HG02678 (cell line): Measurements from ENCODE around the gene F11.
"Not testable (repeated sequence)": the region's sequence is repeated elsewhere in the genome, so short reads cannot be mapped to it uniquely, and the experiment has no call there.

Experiments
- ATAC-seq: cut with Tn5 transposase; IDR thresholded peaks from one replicate; pipeline ENCODE4 v1.9.1; 2021; ENCODE audit warnings: mild to moderate bottlenecking, moderate library complexity; ENCODE audit not compliant: unreplicated experiment

The F11 gene

GRCh38 chr4:186249785-186250754 is 15.9 kb upstream of the F11 start:
- no peak for ATAC-seq

GRCh38 chr4:186250760-186251159 is 15.2 kb upstream of the F11 start:
- ATAC-seq = no peak

GRCh38 chr4:186255122-186255521 is 10.9 kb upstream of the F11 start:
- ATAC-seq = no peak

GRCh38 chr4:186258216-186258811 is 7.7 kb upstream of the F11 start:
- no peak for ATAC-seq

- ATAC-seq = no peak
These were observed 5.9 kb upstream of the F11 start for GRCh38 chr4:186260117-186260503.

DNA sequence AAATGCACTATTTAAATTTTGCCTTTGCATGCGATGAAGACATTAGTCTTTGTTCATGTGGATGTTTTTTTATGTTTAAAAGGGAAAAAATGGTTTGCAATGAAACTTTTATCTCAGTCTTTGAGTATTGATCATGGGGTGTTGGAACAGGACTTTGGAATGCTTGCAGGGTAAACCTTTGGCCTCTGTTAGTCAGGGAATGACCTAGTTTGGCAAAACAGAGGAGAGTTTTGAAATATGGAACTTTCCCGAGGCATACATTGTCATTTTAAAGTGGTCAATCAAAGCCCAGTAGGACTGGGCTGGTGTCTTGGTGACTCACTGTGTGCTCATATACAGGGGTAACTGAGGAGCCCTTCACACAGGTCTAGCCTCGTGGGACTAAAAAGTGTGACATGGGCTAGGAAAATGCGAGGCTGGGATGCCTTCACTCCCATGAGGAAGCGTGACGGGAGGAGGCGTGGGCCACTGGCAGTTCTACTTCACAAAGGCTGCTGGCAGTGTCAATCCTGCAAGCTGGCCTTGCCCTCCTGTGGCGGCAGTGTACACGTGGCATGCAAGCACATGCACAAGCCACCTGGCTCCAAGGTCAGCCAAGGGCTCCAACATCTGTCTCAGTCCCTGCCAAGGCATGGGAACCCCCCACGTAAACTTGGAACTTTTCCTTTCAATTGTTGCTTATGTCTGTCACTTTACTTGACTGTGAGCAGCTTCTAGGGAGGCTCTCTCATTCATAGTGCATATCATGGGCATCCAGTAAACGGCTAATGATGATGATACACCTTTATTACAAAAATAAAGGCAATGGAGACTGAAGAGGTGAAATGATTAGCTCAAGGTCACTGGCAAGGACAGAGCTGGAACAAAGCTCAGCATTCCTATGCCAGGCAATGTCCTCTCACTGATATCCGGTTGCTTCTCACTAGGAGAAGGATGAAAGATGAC is 5.2 kb upstream of the F11 start:
- ATAC-seq = no peak

DNA sequence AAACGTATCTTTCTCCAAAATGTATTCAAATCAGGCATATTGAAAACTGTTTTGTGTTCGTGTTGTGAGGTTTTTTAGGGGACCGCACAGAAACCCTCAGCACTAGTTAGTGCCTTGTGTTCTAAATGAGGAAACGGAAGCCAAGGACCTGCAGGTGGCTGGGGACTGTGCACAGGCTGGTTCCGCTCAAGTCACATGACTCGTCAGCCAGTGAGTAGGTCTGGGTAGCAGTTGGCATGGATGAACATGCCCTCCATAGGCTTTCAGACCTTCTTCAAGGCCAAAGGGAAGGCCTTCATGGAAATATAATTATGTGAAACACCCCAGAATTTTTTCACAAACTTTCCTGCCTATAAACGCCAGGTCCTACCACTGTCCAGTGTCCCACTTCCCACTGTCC is 1.3 kb upstream of the F11 start:
- no peak for ATAC-seq

- not testable (repeated sequence) for ATAC-seq
These were observed 739 bp upstream of the F11 start for GRCh38 chr4:186265250-186265649.

GRCh38 chr4:186266729-186267456 is 904 bp downstream of the F11 start:
- no peak for ATAC-seq

DNA sequence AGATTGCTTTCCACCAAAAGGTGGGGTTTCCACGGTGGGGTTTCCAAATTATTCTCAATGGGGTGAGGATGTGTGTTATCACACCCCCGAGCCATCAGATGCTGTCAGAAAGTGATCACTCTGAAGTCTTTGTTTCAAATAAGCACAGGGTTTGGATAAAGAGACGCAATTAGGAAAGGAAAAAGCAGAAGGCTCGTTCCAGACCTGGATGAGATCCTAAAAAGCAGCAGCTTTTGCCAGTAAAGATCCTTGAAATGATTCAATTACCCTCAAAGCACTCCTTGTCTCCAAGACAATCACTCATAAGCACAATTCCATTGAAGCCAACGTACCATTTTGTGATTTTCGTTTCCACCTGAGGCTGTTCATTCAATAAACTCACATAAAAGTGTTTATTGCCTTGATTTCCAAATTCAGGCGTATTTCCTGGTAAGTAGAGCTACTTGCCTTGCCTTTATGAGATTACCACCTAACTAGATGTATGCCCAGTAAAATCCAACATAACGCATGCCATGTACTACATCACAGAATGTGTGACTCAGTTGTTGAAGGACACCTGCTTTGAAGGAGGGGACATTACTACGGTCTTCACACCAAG is 5.2 kb downstream of the F11 start:
- no peak for ATAC-seq

- no peak for ATAC-seq
These were observed 6.9 kb downstream of the F11 start for GRCh38 chr4:186272699-186273391.

GRCh38 chr4:186273392-186273789 is 7.4 kb downstream of the F11 start:
- ATAC-seq = not testable (repeated sequence)

DNA sequence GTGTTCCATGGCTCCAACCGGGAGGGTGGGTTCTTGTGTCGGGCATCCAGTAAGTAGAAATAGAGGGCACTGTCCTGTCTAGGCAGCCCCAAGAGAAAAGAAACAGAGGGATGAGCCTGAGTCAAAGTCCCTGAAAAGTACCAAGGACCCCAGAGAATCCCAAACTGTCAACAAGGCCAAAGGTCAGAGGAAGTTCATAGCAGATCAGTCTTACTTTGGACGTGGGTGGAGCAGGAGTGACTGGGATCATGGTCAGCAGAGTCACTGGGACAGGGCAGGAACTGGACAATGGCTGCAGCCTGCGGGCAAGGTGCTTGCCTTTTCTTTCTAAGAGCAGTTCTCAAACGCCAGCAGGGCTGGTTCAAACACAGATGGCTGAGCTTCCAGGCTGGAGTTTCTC is 17.3 kb downstream of the F11 start:
- no peak for ATAC-seq

- ATAC-seq = no peak
These were observed 19.2 kb downstream of the F11 start for GRCh38 chr4:186285147-186285546.

DNA sequence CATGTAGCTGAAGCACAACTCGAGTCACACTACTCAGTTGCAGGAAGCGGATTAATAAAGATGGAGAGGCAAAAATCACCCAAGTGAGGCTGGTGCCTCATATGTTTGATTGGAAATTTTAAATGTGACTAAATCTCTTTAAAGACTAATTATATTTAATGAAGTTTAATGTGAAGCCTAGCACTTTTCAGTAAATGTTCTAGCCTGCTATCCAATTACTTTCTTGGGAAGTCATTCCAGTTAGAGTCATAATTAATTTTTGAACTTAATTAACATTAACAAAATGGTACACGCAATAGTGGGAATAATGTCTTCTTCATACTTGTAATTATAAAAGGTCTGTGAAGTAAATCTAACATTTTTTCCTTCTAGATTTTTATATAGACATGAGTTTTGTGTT is 20.6 kb downstream of the F11 start:
- ATAC-seq = no peak

GRCh38 chr4:186291256-186291890 is 25.4 kb downstream of the F11 start:
- ATAC-seq = no peak

GRCh38 chr4:186294160-186294559 is 28.2 kb downstream of the F11 start:
- no peak for ATAC-seq

- ATAC-seq = no peak
These were observed 30.5 kb downstream of the F11 start for GRCh38 chr4:186296481-186296880.

GRCh38 chr4:186297013-186297645 is 31.1 kb downstream of the F11 start:
- ATAC-seq = no peak
